Measurements from ENCODE around the gene BMP7. TPM values are rescaled to one million over a fixed set of nuclear protein-coding genes. Genes with fewer than 3 reads are reported as not detected.

The BMP7 gene
- total RNA-seq, 3 donors from 2014 or later (not counting 1 experiment from before 2014, with no cell fraction given) = not detected

DNA sequence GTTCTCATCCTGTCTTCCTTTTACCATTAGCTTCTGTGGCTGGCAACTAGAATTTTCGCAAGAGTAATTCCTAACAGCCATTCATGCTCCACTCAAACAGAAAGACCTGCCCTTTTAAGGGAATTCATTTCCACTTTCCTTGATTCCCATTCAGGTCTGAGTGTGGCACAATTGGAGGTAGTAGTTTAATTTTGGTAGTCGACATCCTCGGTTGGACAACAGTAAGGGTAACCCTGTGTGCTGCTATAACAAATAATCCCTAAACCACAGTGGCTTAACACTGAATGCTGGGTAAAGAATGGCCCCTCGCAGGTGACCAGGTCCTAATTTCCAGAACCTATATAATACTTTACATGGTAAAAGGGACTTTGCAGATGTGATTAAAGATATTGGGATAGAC is 142.9 kb downstream of the BMP7 start:
- ATAC-seq (no peak), DNase-seq (no peak)
- 100% methylated on average over 1 of the region's 4 CpGs for WGBS (ENCODE audit: insufficient coverage)
- Mint-ChIP-seq H3K4me1 (no peaks in the 10 kb centered on the region), H3K4me3 (no peak overlapping the region), H3K27me3 (ENCODE audit: low read depth in 2 of 2) (peaks cover 0 to 15% of the 10 kb centered on the region in 2 donors), H3K27ac (no peak overlapping the region), H3K36me3 (no peaks in the 10 kb centered on the region), H3K9me3 (no peaks in the 10 kb centered on the region)
- Histone ChIP-seq H3K4me1 (ENCODE audit: control insufficient read depth, insufficient read depth, low read length) (no peaks in the 10 kb centered on the region), H3K4me3 (ENCODE audit: low read length) (no peak overlapping the region), H3K36me3 (ENCODE audit: control insufficient read depth, insufficient read depth, low read length) (no peaks in the 10 kb centered on the region), H3K27me3 (ENCODE audit: control insufficient read depth, insufficient read depth, low read length) (no peaks in the 10 kb centered on the region), H3K9me3 (ENCODE audit: control insufficient read depth, insufficient read depth, low read length) (no peaks in the 10 kb centered on the region), H3K27ac (ENCODE audit: low read length) (no peak overlapping the region)
- TF ChIP-seq, protein P1, sequence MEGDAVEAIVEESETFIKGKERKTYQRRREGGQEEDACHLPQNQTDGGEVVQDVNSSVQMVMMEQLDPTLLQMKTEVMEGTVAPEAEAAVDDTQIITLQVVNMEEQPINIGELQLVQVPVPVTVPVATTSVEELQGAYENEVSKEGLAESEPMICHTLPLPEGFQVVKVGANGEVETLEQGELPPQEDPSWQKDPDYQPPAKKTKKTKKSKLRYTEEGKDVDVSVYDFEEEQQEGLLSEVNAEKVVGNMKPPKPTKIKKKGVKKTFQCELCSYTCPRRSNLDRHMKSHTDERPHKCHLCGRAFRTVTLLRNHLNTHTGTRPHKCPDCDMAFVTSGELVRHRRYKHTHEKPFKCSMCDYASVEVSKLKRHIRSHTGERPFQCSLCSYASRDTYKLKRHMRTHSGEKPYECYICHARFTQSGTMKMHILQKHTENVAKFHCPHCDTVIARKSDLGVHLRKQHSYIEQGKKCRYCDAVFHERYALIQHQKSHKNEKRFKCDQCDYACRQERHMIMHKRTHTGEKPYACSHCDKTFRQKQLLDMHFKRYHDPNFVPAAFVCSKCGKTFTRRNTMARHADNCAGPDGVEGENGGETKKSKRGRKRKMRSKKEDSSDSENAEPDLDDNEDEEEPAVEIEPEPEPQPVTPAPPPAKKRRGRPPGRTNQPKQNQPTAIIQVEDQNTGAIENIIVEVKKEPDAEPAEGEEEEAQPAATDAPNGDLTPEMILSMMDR (IDR thresholded peaks at IDR 0.05) = no peak
- intact Hi-C loops (cut with micrococcal nuclease) = no loop called here

DNA sequence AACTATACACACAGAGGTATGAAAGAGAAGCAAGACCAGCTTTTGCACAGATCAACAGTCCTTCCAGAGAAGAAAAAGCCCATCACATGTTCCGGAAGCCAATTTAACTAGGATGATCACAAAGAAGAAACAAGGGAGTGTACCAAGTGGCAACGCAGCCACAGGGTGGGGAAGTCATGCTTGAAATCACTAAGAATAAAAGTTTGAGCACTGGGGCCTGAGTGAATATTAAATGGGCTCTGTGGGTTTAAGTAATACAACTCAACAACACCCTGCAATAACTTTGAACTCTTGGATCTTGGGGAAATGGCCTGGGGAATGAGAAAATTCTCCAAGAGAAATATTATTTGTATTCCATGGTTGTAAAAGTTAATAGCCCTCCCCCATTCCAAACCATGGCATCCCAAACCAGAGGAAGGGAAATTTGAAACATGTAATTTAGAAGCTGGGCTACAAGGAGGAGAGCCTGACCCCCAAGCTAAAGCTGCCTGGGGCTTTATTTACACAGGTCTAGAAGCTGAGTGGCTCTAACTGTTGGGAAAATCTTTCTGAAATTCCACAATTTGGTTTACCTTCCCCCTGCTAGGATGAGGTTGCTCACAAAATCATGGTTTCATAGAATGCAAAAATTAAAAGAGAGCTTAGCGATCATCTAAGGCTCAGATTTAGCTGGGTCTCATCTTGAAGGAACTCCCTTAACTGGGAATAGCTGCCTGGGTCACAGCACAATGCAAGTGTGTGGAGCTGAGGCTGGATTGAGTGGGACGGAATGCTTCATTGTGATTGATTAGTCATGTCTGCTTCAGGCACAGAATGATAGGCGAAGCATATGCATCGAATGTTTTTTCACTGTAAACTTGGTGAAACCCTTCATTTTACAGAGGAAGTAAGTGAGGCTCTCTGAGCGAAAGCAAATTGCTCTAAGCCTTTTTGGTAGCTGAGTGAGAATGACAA is 143.6 kb downstream of the BMP7 start:
- Histone ChIP-seq H3K27me3 (ENCODE audit: control insufficient read depth, insufficient read depth, low read length) (no peaks in the 10 kb centered on the region), H3K36me3 (ENCODE audit: control insufficient read depth, insufficient read depth, low read length) (no peaks in the 10 kb centered on the region), H3K4me1 (ENCODE audit: control insufficient read depth, insufficient read depth, low read length) (no peaks in the 10 kb centered on the region), H3K27ac (ENCODE audit: low read length) (no peak overlapping the region), H3K9me3 (ENCODE audit: control insufficient read depth, insufficient read depth, low read length) (no peaks in the 10 kb centered on the region), H3K4me3 (ENCODE audit: low read length) (no peak overlapping the region)
- DNase-seq = no peak
- 88% methylated on average over 6 of the region's 7 CpGs for WGBS (ENCODE audit: insufficient coverage)
- H3K27me3 Mint-ChIP-seq (ENCODE audit: low read depth in 2 of 2) = peaks cover 0 to 15% of the 10 kb centered on the region in 2 donors
- no peak for ATAC-seq
- no peaks in the 10 kb centered on the region for H3K9me3 Mint-ChIP-seq
- intact Hi-C loops (cut with micrococcal nuclease) = no loop called here
- H3K4me1 Mint-ChIP-seq = no peaks in the 10 kb centered on the region
- no peak overlapping the region for H3K27ac Mint-ChIP-seq
- no peaks in the 10 kb centered on the region for H3K36me3 Mint-ChIP-seq
- no peak overlapping the region for H3K4me3 Mint-ChIP-seq
- TF ChIP-seq, protein P1 (IDR thresholded peaks at IDR 0.05) = no peak

DNA sequence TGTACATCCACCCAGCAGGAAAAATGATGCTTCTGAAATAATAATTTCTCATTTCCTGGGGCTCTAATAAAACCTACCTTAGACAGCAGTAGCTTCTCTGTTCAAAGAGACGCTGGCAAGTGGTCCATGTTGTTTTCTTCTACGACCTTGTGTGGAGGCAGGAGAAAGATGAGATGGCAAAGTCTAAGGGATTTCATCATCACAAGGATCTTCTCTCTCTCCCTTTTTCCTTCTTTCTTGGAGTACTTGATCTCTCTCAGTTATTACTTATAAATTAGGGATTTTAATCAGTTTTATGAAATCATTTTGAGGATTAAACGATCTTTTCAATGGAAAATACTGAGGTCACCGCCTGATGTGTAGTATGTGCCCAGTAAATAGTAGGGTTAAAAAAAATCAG is 147.5 kb downstream of the BMP7 start:
- Mint-ChIP-seq H3K36me3 (no peaks in the 10 kb centered on the region), H3K4me3 (no peak overlapping the region), H3K4me1 (no peaks in the 10 kb centered on the region), H3K27ac (no peak overlapping the region), H3K27me3 (ENCODE audit: low read depth in 2 of 2) (peaks cover 0 to 23% of the 10 kb centered on the region in 2 donors), H3K9me3 (no peaks in the 10 kb centered on the region)
- intact Hi-C loops (cut with micrococcal nuclease) = no loop called here
- TF ChIP-seq, protein P1 (IDR thresholded peaks at IDR 0.05) = no peak
- Histone ChIP-seq H3K4me1 (ENCODE audit: control insufficient read depth, insufficient read depth, low read length) (no peaks in the 10 kb centered on the region), H3K4me3 (ENCODE audit: low read length) (no peak overlapping the region), H3K27me3 (ENCODE audit: control insufficient read depth, insufficient read depth, low read length) (no peaks in the 10 kb centered on the region), H3K27ac (ENCODE audit: low read length) (no peak overlapping the region), H3K9me3 (ENCODE audit: control insufficient read depth, insufficient read depth, low read length) (no peaks in the 10 kb centered on the region), H3K36me3 (ENCODE audit: control insufficient read depth, insufficient read depth, low read length) (no peaks in the 10 kb centered on the region)
- ATAC-seq = no peak
- 94% methylated on average over 2 of the region's 4 CpGs for WGBS (ENCODE audit: insufficient coverage)
- no peak for DNase-seq

Other genes starting within 250 kb of the BMP7 start
- gene SPO11, start 63.2 kb upstream of the BMP7 start, total RNA-seq = not detected
- gene RAE1, start 84.6 kb upstream of the BMP7 start, total RNA-seq = 10 to 100 TPM; 50.3 to 66.8 (median 52.5) TPM
- gene RBM38, start 124.8 kb upstream of the BMP7 start, total RNA-seq = 100 to 1,000 TPM; 217 to 392 (median 264) TPM

Measured in natural killer cell (primary cell).